H1 (cell line): ENCODE measurements around the gene GAR1. TPM values are rescaled to one million over a fixed set of nuclear protein-coding genes. Genes with fewer than 3 reads are reported as not detected.

Experiments used
- CTCF ChIA-PET: fragments of 300-600 bp; sonication (Branson Sonifier 250); formaldehyde crosslinking; loops from one replicate; lab custom pipeline; 2021; ENCODE audit not compliant: partially characterized antibody; lab: Charles Lee
- POLR2A ChIA-PET: fragments of 300-600 bp; sonication (Branson Sonifier 250); formaldehyde crosslinking; loops from one replicate; lab custom pipeline; 2021; ENCODE audit warnings: inconsistent platforms; ENCODE audit not compliant: partially characterized antibody; lab: Charles Lee
- DNase-seq, 2 experiments: peaks; one replicate each; pipeline versions ENCODE4 v3.0.0 to v3.0.0-alpha.2; 2010 to 2022; ENCODE audit warnings: low spot score in 2 of 2, low read depth in 1 of 2, mixed read lengths in 1 of 2
- FAIRE-seq: peaks from 2 replicates; lab custom pipeline; 2011; peaks lifted over from hg19 to GRCh38; lab: Jason Lieb, UNC
- H2AFZ ChIP-seq: 2 replicates; pipeline ENCODE4 v1.8.1; 2012; ENCODE audit warnings: low read length, inconsistent platforms
- H2AK5ac ChIP-seq: 2 replicates; pipeline ENCODE4 v1.6.1; 2013; ENCODE audit warnings: low read depth, low read length
- H2BK120ac ChIP-seq: replicated peaks from 2 replicates; pipeline ENCODE3; 2013; ENCODE audit warnings: low read depth, low read length, inconsistent platforms
- H2BK12ac ChIP-seq: 2 replicates; pipeline ENCODE4 v1.6.1; 2013; ENCODE audit warnings: low read depth, low read length
- H2BK15ac ChIP-seq: 2 replicates; pipeline ENCODE4 v1.6.1; 2013; ENCODE audit warnings: low read length
- H2BK20ac ChIP-seq: 2 replicates; pipeline ENCODE4 v1.6.1; 2013; ENCODE audit warnings: low read length
- H2BK5ac ChIP-seq: 2 replicates; pipeline ENCODE4 v1.6.1; 2013; ENCODE audit warnings: low read depth, low read length
- H3K14ac ChIP-seq: 2 replicates; pipeline ENCODE4 v1.6.1; 2013; ENCODE audit warnings: inconsistent platforms; ENCODE audit not compliant: insufficient read length
- H3K18ac ChIP-seq: 2 replicates; pipeline ENCODE4 v1.6.1; 2013; ENCODE audit warnings: low read length; ENCODE audit errors: extremely low read depth
- H3K23ac ChIP-seq: 2 replicates; pipeline ENCODE4 v1.6.1; 2013; ENCODE audit warnings: inconsistent platforms; ENCODE audit not compliant: insufficient read length
- H3K23me2 ChIP-seq: 2 replicates; pipeline ENCODE4 v1.6.1; 2013; ENCODE audit warnings: low read depth, low read length
- H3K27ac ChIP-seq: 2 replicates; pipeline ENCODE4 v1.6.1; 2011; ENCODE audit warnings: low read depth, low read length, inconsistent platforms
- H3K27me3 ChIP-seq, 4 experiments: replicated peaks in 1 of 4; 1 replicate in 1 of 4; 2 replicates in 3 of 4; pipeline versions ENCODE4 v1.6.1 to v1.8.1; 2011 to 2013; ENCODE audit warnings: low read length in 3 of 4, mild to moderate bottlenecking in 3 of 4, inconsistent platforms in 2 of 4, mixed read lengths in 2 of 4, moderate library complexity in 1 of 4; ENCODE audit not compliant: control insufficient read depth in 3 of 4, insufficient read depth in 3 of 4; ENCODE audit errors: extremely low read depth in 1 of 4
- H3K36me3 ChIP-seq, 4 experiments: 2 replicates each; pipeline versions ENCODE4 v1.6.1 to v1.8.1; 2011 to 2013; ENCODE audit warnings: mild to moderate bottlenecking in 4 of 4, low read length in 3 of 4, moderate library complexity in 2 of 4, control low read depth in 1 of 4, inconsistent platforms in 1 of 4; ENCODE audit not compliant: insufficient read depth in 4 of 4, control insufficient read depth in 2 of 4
- H3K4ac ChIP-seq: replicated peaks from 2 replicates; pipeline ENCODE3; 2013; ENCODE audit warnings: low read length, low read depth, mixed read lengths, inconsistent platforms; ENCODE audit not compliant: insufficient read length
- H3K4me1 ChIP-seq, 4 experiments: replicated peaks in 1 of 4; 1 replicate in 1 of 4; 2 replicates in 3 of 4; pipeline versions ENCODE4 v1.6.1 to v1.8.1; 2011 to 2013; ENCODE audit warnings: low read length in 3 of 4, inconsistent platforms in 2 of 4, mixed read lengths in 1 of 4; ENCODE audit not compliant: insufficient read depth in 4 of 4, control insufficient read depth in 3 of 4
- H3K4me2 ChIP-seq, 2 experiments: 2 replicates each; pipeline versions ENCODE4 v1.6.1 to v1.8.1; 2011 to 2013; ENCODE audit warnings: low read depth in 2 of 2, low read length in 2 of 2, control low read depth in 1 of 2, inconsistent platforms in 1 of 2, mild to moderate bottlenecking in 1 of 2; ENCODE audit not compliant: insufficient read depth in 1 of 2
- H3K4me3 ChIP-seq, 4 experiments: fragments of 200-600, 300-600 bp in 1 of 4; sonication (generic), shearing (Covaris generic), sonication (Bioruptor Twin) in 1 of 4; 2 replicates each; pipeline versions ENCODE4 v1.5.1 to v1.8.1; 2011 to 2016; ENCODE audit warnings: low read length in 4 of 4, low read depth in 3 of 4, control low read depth in 2 of 4, inconsistent platforms in 2 of 4, mild to moderate bottlenecking in 2 of 4, mixed read lengths in 1 of 4, moderate library complexity in 1 of 4; ENCODE audit not compliant: insufficient read depth in 2 of 4; ENCODE audit errors: extremely low read depth in 1 of 4
- H3K56ac ChIP-seq: replicated peaks from 2 replicates; pipeline ENCODE3; 2013; ENCODE audit warnings: low read depth, mild to moderate bottlenecking, mixed read lengths, low read length, inconsistent platforms; ENCODE audit not compliant: insufficient read length
- H3K79me1 ChIP-seq: 2 replicates; pipeline ENCODE4 v1.6.1; 2013; ENCODE audit warnings: low read depth, low read length, control low read depth
- H3K79me2 ChIP-seq, 2 experiments: 2 replicates each; pipeline versions ENCODE4 v1.6.1 to v1.8.1; 2012 to 2013; ENCODE audit warnings: low read length in 2 of 2, mild to moderate bottlenecking in 2 of 2, inconsistent platforms in 1 of 2; ENCODE audit not compliant: insufficient read depth in 2 of 2, control insufficient read depth in 1 of 2
- H3K9ac ChIP-seq, 4 experiments: replicated peaks in 1 of 4; 1 replicate in 1 of 4; 2 replicates in 3 of 4; pipeline versions ENCODE4 v1.6.1 to v1.8.1; 2011 to 2013; ENCODE audit warnings: low read depth in 3 of 4, low read length in 3 of 4, control low read depth in 2 of 4, mild to moderate bottlenecking in 2 of 4, moderate library complexity in 2 of 4, inconsistent platforms in 1 of 4; ENCODE audit errors: extremely low read depth in 1 of 4
- H3K9me3 ChIP-seq, 2 experiments: 2 replicates each; pipeline versions ENCODE4 v1.6.1 to v1.8.1; 2012 to 2013; ENCODE audit warnings: mild to moderate bottlenecking in 2 of 2, moderate library complexity in 2 of 2, control low read depth in 1 of 2, inconsistent platforms in 1 of 2, low read depth in 1 of 2, low read length in 1 of 2, mixed read lengths in 1 of 2; ENCODE audit not compliant: insufficient read depth in 2 of 2
- H4K20me1 ChIP-seq, 2 experiments: replicated peaks in 1 of 2; 2 replicates each; pipeline versions ENCODE3 to v1.8.1; 2011 to 2013; ENCODE audit warnings: inconsistent platforms in 2 of 2, low read length in 2 of 2, mild to moderate bottlenecking in 1 of 2; ENCODE audit not compliant: insufficient read depth in 2 of 2, control insufficient read depth in 1 of 2
- H4K5ac ChIP-seq: 2 replicates; pipeline ENCODE4 v1.6.1; 2013; ENCODE audit warnings: low read length, low read depth, mixed read lengths, inconsistent platforms; ENCODE audit not compliant: insufficient read length
- H4K8ac ChIP-seq: 2 replicates; pipeline ENCODE4 v1.8.0; 2013; ENCODE audit warnings: mild to moderate bottlenecking, moderate library complexity, low read length, inconsistent platforms; ENCODE audit not compliant: insufficient read depth; ENCODE audit errors: extremely low read depth
- H4K91ac ChIP-seq: replicated peaks from 2 replicates; pipeline ENCODE3; 2013; ENCODE audit warnings: low read length, mixed read lengths, inconsistent platforms; ENCODE audit not compliant: insufficient read length
- CBX5 ChIP-seq: fragments of 300-800, 300-1000 bp; sonication (generic); IDR thresholded peaks from 2 replicates; pipeline ENCODE4 v1.7.1; 2016; ENCODE audit warnings: antibody characterized with exemption, low read length, low read depth
- MAFK ChIP-seq: IDR thresholded peaks from 2 replicates; pipeline ENCODE4 v1.6.1; 2012; ENCODE audit warnings: low read depth, mild to moderate bottlenecking, improper control_type of control experiment, low read length
- NRF1 ChIP-seq: IDR thresholded peaks from 2 replicates; pipeline ENCODE4 v1.6.1; 2011; ENCODE audit warnings: mild to moderate bottlenecking, low read depth, low read length, improper control_type of control experiment
- POU5F1 ChIP-seq: IDR thresholded peaks from 2 replicates; pipeline ENCODE4 v1.6.1; 2011; ENCODE audit warnings: low read depth, mild to moderate bottlenecking, low read length, moderate library complexity
- SIX5 ChIP-seq: IDR thresholded peaks from 2 replicates; pipeline ENCODE4 v1.6.1; 2011; ENCODE audit warnings: mild to moderate bottlenecking, low read depth, low read length
- SRF ChIP-seq: IDR thresholded peaks from 2 replicates; pipeline ENCODE4 v1.6.1; 2011; ENCODE audit warnings: mild to moderate bottlenecking, low read depth, low read length, moderate library complexity
- WGBS, 2 experiments: shearing (Covaris generic) in 1 of 2; methylation state at CpG; one replicate each; pipeline versions ENCODE4 v1.1.6 to v1.1.7; 2013 to 2015; ENCODE audit warnings: low lambda C conversion rate in 2 of 2, mixed read lengths in 2 of 2, inconsistent platforms in 1 of 2, low coverage in 1 of 2, missing lambda C conversion rate in 1 of 2; ENCODE audit not compliant: insufficient replicate concordance in 2 of 2, insufficient coverage in 1 of 2, insufficient read length in 1 of 2; ENCODE audit errors: extremely low coverage in 1 of 2, missing lambda C conversion rate in 1 of 2; 5-methylcytosine and 5-hydroxymethylcytosine counted together
- polyA plus RNA-seq, 7 experiments: library from polyadenylated mRNA; depleted of rRNA in 3 of 7; stranded (reverse) in 5 of 7; unstranded in 2 of 7; fragments of >200 nt in 5 of 7; fragments of 200-250 nt in 2 of 7; gene quantifications; 1 replicate in 5 of 7; 2 replicates in 1 of 7; 4 replicates in 1 of 7; pipeline versions ENCODE4 v1.2.1 to v1.2.3, GENCODE V29; 2011 to 2013; ENCODE audit warnings: missing spikeins in 2 of 7, mixed read lengths in 2 of 7
- total RNA-seq: library from RNA; stranded (reverse); fragmentation: NEBNext Ultra II Directional; extraction: Animal tissue kit (Norgen Biotek cat#: 25700); gene quantifications from 2 replicates; pipeline ENCODE4 v1.2.1, GENCODE V29; 2021

Gene GAR1
- total and polyA plus RNA-seq, 2 of the 8 experiments (the other 6 are each of a cell fraction or from before 2014, with no cell fraction given), result 14.5 to 37.5 TPM

DNA sequence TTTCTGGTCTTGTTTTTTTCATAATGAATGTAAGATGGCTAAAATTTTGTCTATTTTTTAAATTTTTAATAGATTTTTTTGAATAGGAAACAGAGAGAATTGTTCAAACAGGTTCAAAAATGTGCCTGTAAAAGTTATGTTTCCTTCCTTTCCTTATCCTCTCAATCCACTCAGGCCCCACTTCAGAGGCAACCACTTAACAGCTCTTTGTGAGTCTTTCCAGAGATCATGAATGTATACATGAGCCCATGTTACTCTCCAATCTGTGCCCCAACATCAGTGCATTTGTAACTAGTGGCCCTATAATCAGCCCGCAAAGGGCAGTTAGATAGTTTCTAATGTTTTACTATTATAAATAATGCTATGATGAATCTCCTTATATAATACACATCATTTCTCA, 27.8 kb upstream of the GAR1 start:
- Histone ChIP-seq H3K4me1 (no peaks in the 10 kb centered on the region), H3K4ac (no peak overlapping the region), H2BK12ac (no peak overlapping the region), H4K91ac (no peak overlapping the region), H3K23me2 (no peaks in the 10 kb centered on the region), H4K8ac (no peak overlapping the region), H3K79me2 (no peaks in the 10 kb centered on the region), H3K9ac (no peak overlapping the region), H2AK5ac (no peak overlapping the region), H2AFZ (no peak overlapping the region), H3K79me1 (no peaks in the 10 kb centered on the region), H3K4me3 (no peak overlapping the region), H2BK15ac (no peak overlapping the region), H2BK120ac (no peak overlapping the region), H4K20me1 (no peaks in the 10 kb centered on the region), H3K36me3 (no peaks in the 10 kb centered on the region), H4K5ac (no peak overlapping the region), H3K27me3 (no peaks in the 10 kb centered on the region), H2BK20ac (no peak overlapping the region), H2BK5ac (no peak overlapping the region), H3K23ac (no peak overlapping the region), H3K9me3 (no peaks in the 10 kb centered on the region), H3K4me2 (no peak overlapping the region), H3K18ac (no peak overlapping the region), H3K14ac (no peak overlapping the region), H3K56ac (no peak overlapping the region), H3K27ac (no peak overlapping the region)
- POLR2A ChIA-PET, result no interaction called here
- WGBS, 2 experiments, result 100% methylated on average over 1 of the region's 1 CpG; no CpG with 5 or more reads in 1 of the 2 experiments
- CTCF ChIA-PET, result no interaction called here
- FAIRE-seq (no peak), DNase-seq (no peak)
- TF ChIP-seq NRF1, result no peak
- TF ChIP-seq POU5F1, result no peak
- TF ChIP-seq SRF, result no peak
- no peak for TF ChIP-seq MAFK
- no peak for TF ChIP-seq CBX5
- TF ChIP-seq SIX5, result no peak
